H1 (cell line): ENCODE results near the gene THOP1. TPM values are rescaled to one million over a fixed set of nuclear protein-coding genes. Genes with fewer than 3 reads are reported as not detected.

Experiments used
- FOSL1 ChIP-seq: IDR thresholded peaks from 2 replicates; pipeline ENCODE4 v1.6.1; 2011; ENCODE audit warnings: mild to moderate bottlenecking, low read depth, low read length, moderate library complexity; ENCODE audit not compliant: insufficient read depth
- GTF2F1 ChIP-seq: IDR thresholded peaks from 2 replicates; pipeline ENCODE4 v1.6.1; 2012; ENCODE audit warnings: low read depth, low read length, improper control_type of control experiment, borderline replicate concordance
- HDAC2 ChIP-seq, 2 experiments: fragments of 300-600 bp in 1 of 2; sonication (generic) in 1 of 2; IDR thresholded peaks; 2 replicates each; pipeline ENCODE4 v1.6.1; 2011 to 2012; ENCODE audit warnings: low read depth in 2 of 2, low read length in 2 of 2, mild to moderate bottlenecking in 2 of 2, moderate library complexity in 2 of 2, borderline replicate concordance in 1 of 2, inconsistent platforms in 1 of 2
- SP1 ChIP-seq: IDR thresholded peaks from 2 replicates; pipeline ENCODE4 v1.6.1; 2011; ENCODE audit warnings: low read depth, low read length
- polyA plus RNA-seq, 7 experiments: library from polyadenylated mRNA; depleted of rRNA in 3 of 7; stranded (reverse) in 5 of 7; unstranded in 2 of 7; fragments of >200 nt in 5 of 7; fragments of 200-250 nt in 2 of 7; gene quantifications; 1 replicate in 5 of 7; 2 replicates in 1 of 7; 4 replicates in 1 of 7; pipeline versions ENCODE4 v1.2.1 to v1.2.3, GENCODE V29; 2011 to 2013; ENCODE audit warnings: missing spikeins in 2 of 7, mixed read lengths in 2 of 7
- total RNA-seq: library from RNA; stranded (reverse); fragmentation: NEBNext Ultra II Directional; extraction: Animal tissue kit (Norgen Biotek cat#: 25700); gene quantifications from 2 replicates; pipeline ENCODE4 v1.2.1, GENCODE V29; 2021

The THOP1 gene
- total and polyA plus RNA-seq, 2 of the 8 experiments (the other 6 are each of a cell fraction or from before 2014, with no cell fraction given), result 136 to 159 TPM

- TF ChIP-seq HDAC2 (IDR thresholded peaks at IDR 0.05; ENCODE audit: borderline replicate concordance in 1 of 2, low read depth in 2 of 2, low read length in 2 of 2) (no peak), GTF2F1 (no peak), FOSL1 (no peak), SP1 (no peak)
These were observed 26.6 kb downstream of the THOP1 start (continued) for GRCh38 chr19:2811735-2812413.
